GM12878 (cell line): ENCODE results near the gene CACNA2D3. TPM values are rescaled to one million over a fixed set of nuclear protein-coding genes. Genes with fewer than 3 reads are reported as not detected.

Experiments
- CEBPB ChIP-seq, 2 experiments: fragments of 150-350 bp in 1 of 2; IDR thresholded peaks; 2 replicates each; pipeline ENCODE4 v1.6.1; 2012 to 2014; ENCODE audit warnings: low read depth in 2 of 2, low read length in 2 of 2, borderline replicate concordance in 1 of 2, inconsistent platforms in 1 of 2
- CUX1 ChIP-seq: IDR thresholded peaks from 2 replicates; pipeline ENCODE4 v1.6.1; 2012; ENCODE audit warnings: improper control_type of control experiment, low read depth, low read length; ENCODE audit not compliant: insufficient replicate concordance
- GABPA ChIP-seq: IDR thresholded peaks from 2 replicates; pipeline ENCODE4 v1.6.1; 2014; ENCODE audit warnings: antibody characterized with exemption, low read depth, mild to moderate bottlenecking, inconsistent platforms
- MLLT1 ChIP-seq: fragments of 450-650 bp; IDR thresholded peaks from 2 replicates; pipeline ENCODE4 v1.6.1; 2016; ENCODE audit warnings: mild to moderate bottlenecking
- NFIC ChIP-seq: IDR thresholded peaks from 2 replicates; pipeline ENCODE4 v1.6.1; 2012; ENCODE audit warnings: low read depth, mild to moderate bottlenecking, inconsistent platforms, low read length, moderate library complexity
- SREBF1 ChIP-seq: IDR thresholded peaks from 2 replicates; pipeline ENCODE4 v1.6.1; 2012; ENCODE audit warnings: mild to moderate bottlenecking, low read length
- polyA plus RNA-seq, 11 experiments: library from polyadenylated mRNA; depleted of rRNA in 4 of 11; unstranded in 6 of 11; stranded (reverse) in 5 of 11; fragments of >200 nt; fragmentation: Nextera tagmentation in 4 of 11; fragmentation: Illumina TruSeq in 1 of 11; extraction: Ambion mirVana in 4 of 11; extraction: Trizol in 1 of 11; gene quantifications; 1 replicate in 1 of 11; 2 replicates in 10 of 11; pipeline versions ENCODE4 v1.2.1 to v1.2.3, GENCODE V29; 2011 to 2016; ENCODE audit warnings: inconsistent platforms in 2 of 11, missing spikeins in 2 of 11, low read depth in 1 of 11
- total RNA-seq, 4 experiments: library from RNA; depleted of rRNA in 3 of 4; stranded (reverse); fragments of >200 nt in 3 of 4; fragmentation: Illumina TruSeq in 1 of 4; extraction: Trizol in 1 of 4; gene quantifications; 2 replicates each; pipeline versions ENCODE4 v1.2.1 to v1.2.3, GENCODE V29; 2013 to 2021

CACNA2D3 gene
- total and polyA plus RNA-seq, 10 of the 15 experiments (the other 5 are each of a cell fraction or from before 2014, with no cell fraction given): not detected

GRCh38 chr3:54861248-54862067 lies 739.1 kb downstream of the CACNA2D3 start (continued):
- TF ChIP-seq GABPA (no peak), MLLT1 (no peak), CEBPB (IDR thresholded peaks at IDR 0.05; ENCODE audit: borderline replicate concordance in 1 of 2, low read depth in 2 of 2, low read length in 2 of 2) (no peak), SREBF1 (no peak), CUX1 (no peak), NFIC (no peak)
